NCI-H2081 (cell line): ENCODE measurements around the gene POLR3H.

Source experiments
- DNase-seq, 2 experiments: peaks; one replicate each; lab custom pipeline; 2025; lab: John Stamatoyannopoulos, UW

POLR3H gene

DNA sequence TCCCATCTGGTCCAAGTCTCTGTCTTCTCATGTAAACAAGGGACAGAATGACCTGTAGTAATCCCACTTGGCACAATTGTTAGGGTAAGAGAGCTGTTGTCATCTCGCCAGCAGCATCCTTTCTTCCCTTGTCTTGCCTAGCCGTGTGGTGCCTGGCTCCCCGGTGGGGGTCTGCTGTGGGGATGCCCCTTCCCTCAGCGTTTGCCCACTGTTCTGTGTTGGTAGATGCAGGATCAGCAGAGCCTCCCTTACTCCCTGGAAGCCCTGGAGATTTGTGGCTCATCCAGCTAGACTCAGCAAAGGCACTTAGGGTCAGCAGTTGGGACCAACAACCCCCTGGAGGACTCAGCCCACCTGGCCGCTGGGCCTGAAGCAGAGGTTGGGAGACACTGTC lies 62.3 kb downstream of the POLR3H start:
- no peak for DNase-seq

DNA sequence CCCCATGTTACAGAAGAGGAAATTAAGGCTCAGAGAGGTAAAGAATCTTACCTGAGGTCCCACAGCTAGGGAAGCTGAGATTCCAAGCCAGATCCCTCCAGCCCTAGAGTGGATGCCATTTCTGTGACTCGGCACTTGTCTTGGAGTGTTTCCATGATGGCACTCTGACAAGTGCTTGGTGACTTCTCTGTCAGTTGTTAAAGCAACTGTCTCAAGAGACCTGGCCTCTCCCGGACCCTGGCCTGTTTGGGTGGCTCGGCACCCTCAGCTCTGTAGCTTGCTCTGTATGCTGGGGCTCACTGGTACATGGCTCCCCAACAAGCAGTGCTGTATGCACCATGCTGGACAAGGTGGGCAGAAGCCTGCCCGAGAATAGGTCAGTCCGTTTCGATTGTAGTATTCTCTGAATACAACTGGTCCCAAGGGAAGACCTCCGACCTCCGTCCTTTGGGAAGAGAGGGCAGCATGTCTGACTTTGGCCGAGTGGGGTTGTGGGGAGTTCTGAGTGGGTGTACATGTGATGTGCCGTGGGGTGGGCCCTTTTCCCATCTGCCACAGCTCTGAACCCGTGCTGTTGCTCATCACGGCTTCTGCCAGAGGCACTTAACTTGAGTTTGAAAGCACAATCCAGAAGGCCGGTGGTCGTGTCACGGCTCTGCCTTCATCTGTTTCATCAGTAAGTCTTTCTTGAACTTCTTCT lies 63.0 kb downstream of the POLR3H start:
- DNase-seq = no peak

DNA sequence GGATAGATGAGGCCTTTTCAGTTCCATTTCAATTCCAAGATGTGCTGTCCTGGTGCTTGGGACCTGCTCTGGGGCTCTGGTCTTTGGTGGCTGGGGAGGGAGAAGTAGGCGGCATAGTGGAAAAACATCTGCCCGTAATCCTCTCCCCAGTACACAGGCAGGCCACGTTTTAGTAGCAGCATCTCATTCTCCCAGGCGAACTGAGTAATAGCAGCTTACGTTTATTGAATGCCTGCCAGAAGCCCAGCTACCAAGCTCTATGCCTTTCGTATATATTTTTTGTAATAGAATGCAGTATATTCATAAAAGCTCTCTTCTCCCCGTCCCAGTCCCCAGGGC lies 63.9 kb downstream of the POLR3H start:
- no peak for DNase-seq

DNA sequence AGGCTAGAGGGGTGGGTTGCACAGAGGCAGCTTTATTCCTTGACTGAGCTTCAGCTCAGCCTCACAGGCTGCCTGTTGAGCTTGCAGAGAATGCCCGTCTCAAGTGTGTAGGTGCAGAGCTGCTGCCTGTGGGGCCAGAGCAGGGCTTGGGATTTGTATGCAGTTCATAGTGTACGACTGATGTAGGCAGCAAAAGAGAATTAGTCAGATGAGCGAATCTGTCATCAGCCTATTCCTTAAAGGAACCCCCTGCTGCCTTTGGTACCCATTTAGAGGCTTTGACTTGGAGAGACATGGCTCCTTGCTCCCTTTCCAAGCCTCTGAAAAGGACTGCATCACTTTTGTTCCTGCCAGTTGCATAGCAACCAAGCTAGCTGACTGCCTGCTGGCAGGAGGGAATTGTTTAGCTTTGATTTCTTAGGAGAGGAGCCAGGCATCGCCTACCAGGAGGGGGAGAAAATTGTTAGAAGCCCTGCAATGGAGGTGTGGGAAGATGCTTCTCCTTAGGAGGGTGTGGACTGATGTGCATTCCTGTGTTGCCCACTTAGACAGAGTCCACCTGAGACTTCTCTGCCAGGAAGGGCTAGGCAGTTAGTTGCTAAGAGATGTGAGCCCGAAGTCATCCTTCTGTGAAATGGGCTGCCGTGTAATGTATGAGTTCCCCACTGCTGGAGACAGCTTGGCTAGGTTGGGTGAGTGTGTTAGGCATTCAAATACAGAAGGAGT lies 64.4 kb downstream of the POLR3H start:
- no peak for DNase-seq

DNA sequence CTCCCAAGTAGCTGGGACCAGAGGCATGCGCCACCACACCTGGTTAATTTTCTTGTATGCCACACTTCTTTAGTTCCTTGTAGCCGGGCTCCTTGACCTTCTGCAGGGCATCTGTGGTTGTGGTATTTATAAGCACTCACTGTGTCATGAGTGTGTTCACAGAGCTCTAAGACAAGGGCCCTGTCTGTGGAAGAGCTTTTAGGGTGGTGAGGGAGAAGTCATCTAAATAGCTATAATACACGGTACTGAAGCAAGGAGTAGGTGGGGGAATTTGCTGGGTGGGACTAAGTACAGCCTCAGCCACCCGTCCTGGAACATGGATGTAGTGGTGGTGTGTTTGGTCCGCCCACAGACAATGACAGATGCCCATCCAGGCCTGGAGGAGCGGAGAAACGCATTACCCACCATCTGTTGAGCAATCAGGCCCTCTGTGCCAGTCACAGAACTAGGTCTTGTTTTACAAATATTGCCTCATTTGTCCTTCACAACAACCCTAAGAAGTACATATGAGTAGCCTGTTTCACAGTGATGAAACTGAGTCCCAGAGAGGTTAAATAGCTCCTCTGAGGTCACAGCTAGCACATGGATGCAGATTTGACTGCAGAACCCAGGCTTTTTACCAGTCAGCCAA lies 65.3 kb downstream of the POLR3H start:
- DNase-seq = no peak

DNA sequence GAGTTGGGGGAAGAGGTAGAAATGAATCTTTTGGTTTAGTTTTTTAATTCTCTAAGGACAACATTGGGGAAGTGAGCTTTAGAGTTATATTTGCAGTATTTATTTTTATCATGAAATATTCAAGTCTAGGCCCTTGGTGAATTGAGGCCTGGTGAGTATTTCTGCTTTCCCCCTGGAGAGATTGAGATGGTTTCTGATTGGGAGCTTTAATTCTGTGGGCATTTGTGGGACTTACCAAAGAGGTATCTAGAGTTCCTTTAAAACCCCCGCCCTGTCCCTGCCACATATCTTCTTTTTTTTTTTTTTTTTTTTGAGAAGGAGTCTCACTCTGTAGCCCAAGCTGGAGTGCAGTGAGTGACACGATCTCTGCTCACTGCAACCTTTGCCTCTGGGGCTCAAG lies 65.8 kb downstream of the POLR3H start:
- no peak for DNase-seq
